ENCODE measurements around the gene CFAP58. TPM values are rescaled to one million over a fixed set of nuclear protein-coding genes. Genes with fewer than 3 reads are reported as not detected.

Gene CFAP58
- polyA plus RNA-seq, 1 donor: 0.27 TPM

DNA sequence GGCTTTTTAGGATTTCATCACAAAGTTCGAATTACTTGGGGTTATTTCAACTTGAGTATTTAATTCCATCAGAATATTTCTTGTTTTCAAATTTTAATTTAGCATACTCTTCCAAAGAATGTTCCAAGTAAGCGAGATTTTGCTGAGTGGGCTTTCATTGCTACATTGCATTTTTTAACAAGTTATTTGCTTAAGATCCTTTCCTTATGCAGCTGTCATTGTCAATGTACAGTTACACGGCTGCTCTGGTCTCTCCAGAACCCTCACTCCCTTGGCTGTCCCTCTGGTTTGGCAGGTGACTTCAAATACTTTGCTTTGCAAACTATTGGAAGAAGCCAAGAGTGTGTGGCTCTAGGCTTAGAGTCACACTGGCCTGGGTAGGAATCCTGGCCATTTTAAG is 80.0 kb downstream of the CFAP58 start:
- DNase-seq: no peak
- WGBS (ENCODE audit: insufficient coverage, low lambda C conversion rate): 92% methylated on average over 2 of the region's 3 CpGs
- no peak overlapping the region for H3K4me3 ChIP-seq (ENCODE audit: low read length)

GRCh38 chr10:104434601-104435000 is 81.0 kb downstream of the CFAP58 start:
- H3K4me1 ChIP-seq (ENCODE audit: control insufficient read depth, insufficient read depth, low read length): no peaks in the 10 kb centered on the region
- no peak for DNase-seq
- WGBS (ENCODE audit: insufficient coverage, low lambda C conversion rate): no CpG with 5 or more reads among the region's 1 CpG
- no peak overlapping the region for H3K4me3 ChIP-seq (ENCODE audit: low read length)
- no peaks in the 10 kb centered on the region for H3K27me3 ChIP-seq (ENCODE audit: control insufficient read depth, insufficient read depth, low read length)
- H3K27ac ChIP-seq (ENCODE audit: low read length): no peak overlapping the region
- no peaks in the 10 kb centered on the region for H3K36me3 ChIP-seq (ENCODE audit: control insufficient read depth, insufficient read depth, low read length)
- H3K9me3 ChIP-seq (ENCODE audit: control insufficient read depth, low read depth, low read length): no peaks in the 10 kb centered on the region

More for the DNA sequence above, 80.0 kb downstream of the CFAP58 start:
- Histone ChIP-seq H3K9me3 (ENCODE audit: control insufficient read depth, low read depth, low read length) (no peaks in the 10 kb centered on the region), H3K27me3 (ENCODE audit: control insufficient read depth, insufficient read depth, low read length) (no peaks in the 10 kb centered on the region), H3K4me1 (ENCODE audit: control insufficient read depth, insufficient read depth, low read length) (no peaks in the 10 kb centered on the region), H3K27ac (ENCODE audit: low read length) (no peak overlapping the region), H3K36me3 (ENCODE audit: control insufficient read depth, insufficient read depth, low read length) (no peaks in the 10 kb centered on the region)

DNA sequence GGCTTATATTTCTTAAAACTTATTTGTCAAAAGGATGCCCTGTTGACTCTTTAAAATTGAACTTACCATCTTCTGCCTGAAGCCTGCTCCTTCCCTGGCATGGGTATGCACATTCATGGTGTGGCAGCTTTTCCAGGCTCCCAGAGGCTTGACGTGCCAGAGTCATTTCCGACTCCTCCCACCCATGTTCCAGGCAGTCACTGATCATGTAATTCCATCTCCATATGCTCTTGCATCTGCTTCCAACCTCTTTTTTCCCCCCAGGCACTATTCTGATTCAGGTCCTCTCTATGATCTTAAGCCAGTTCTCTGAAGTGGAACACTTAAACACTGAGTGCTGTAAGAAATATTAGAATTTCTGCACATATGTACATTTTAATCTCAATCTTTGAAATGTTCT is 82.2 kb downstream of the CFAP58 start:
- no peaks in the 10 kb centered on the region for H3K36me3 ChIP-seq (ENCODE audit: control insufficient read depth, insufficient read depth, low read length)
- H3K27me3 ChIP-seq (ENCODE audit: control insufficient read depth, insufficient read depth, low read length): no peaks in the 10 kb centered on the region
- DNase-seq: no peak
- H3K9me3 ChIP-seq (ENCODE audit: control insufficient read depth, low read depth, low read length): no peaks in the 10 kb centered on the region
- no peaks in the 10 kb centered on the region for H3K4me1 ChIP-seq (ENCODE audit: control insufficient read depth, insufficient read depth, low read length)
- no peak overlapping the region for H3K4me3 ChIP-seq (ENCODE audit: low read length)
- no peak overlapping the region for H3K27ac ChIP-seq (ENCODE audit: low read length)
- WGBS (ENCODE audit: insufficient coverage, low lambda C conversion rate): no CpG with 5 or more reads among the region's 2 CpGs

- Histone ChIP-seq H3K36me3 (ENCODE audit: control insufficient read depth, insufficient read depth, low read length) (no peaks in the 10 kb centered on the region), H3K9me3 (ENCODE audit: control insufficient read depth, low read depth, low read length) (no peaks in the 10 kb centered on the region), H3K4me3 (ENCODE audit: low read length) (no peak overlapping the region), H3K27me3 (ENCODE audit: control insufficient read depth, insufficient read depth, low read length) (no peaks in the 10 kb centered on the region), H3K27ac (ENCODE audit: low read length) (no peak overlapping the region), H3K4me1 (ENCODE audit: control insufficient read depth, insufficient read depth, low read length) (no peaks in the 10 kb centered on the region)
- 60% methylated on average over 1 of the region's 2 CpGs for WGBS (ENCODE audit: insufficient coverage, low lambda C conversion rate)
- DNase-seq: no peak
These were observed 83.6 kb downstream of the CFAP58 start for GRCh38 chr10:104437226-104437625.

DNA sequence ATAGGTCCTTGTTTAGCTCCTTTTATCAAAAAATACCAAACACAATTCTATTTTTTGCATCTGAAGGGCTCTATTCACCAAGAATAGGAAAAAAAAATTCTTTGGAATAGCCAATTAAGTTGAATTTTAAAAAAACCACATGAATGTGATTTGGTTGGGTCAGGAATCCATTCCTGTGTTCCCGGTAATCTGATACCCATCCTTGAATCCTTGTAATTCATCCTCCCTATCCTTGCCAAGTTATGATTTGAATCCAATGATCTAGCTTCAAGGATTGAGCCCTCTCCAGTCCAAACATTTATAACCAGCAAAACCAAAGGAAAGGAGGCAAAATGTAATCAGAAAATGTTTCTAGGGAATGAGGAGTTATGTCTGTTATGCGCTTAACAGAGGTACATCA is 86.6 kb downstream of the CFAP58 start:
- no peaks in the 10 kb centered on the region for H3K4me1 ChIP-seq (ENCODE audit: control insufficient read depth, insufficient read depth, low read length)
- DNase-seq: no peak
- H3K27me3 ChIP-seq (ENCODE audit: control insufficient read depth, insufficient read depth, low read length): no peaks in the 10 kb centered on the region
- no peaks in the 10 kb centered on the region for H3K9me3 ChIP-seq (ENCODE audit: control insufficient read depth, low read depth, low read length)
- no peak overlapping the region for H3K27ac ChIP-seq (ENCODE audit: low read length)
- H3K4me3 ChIP-seq (ENCODE audit: low read length): no peak overlapping the region
- 93% methylated on average over 2 of the region's 2 CpGs for WGBS (ENCODE audit: insufficient coverage, low lambda C conversion rate)
- H3K36me3 ChIP-seq (ENCODE audit: control insufficient read depth, insufficient read depth, low read length): no peaks in the 10 kb centered on the region

DNA sequence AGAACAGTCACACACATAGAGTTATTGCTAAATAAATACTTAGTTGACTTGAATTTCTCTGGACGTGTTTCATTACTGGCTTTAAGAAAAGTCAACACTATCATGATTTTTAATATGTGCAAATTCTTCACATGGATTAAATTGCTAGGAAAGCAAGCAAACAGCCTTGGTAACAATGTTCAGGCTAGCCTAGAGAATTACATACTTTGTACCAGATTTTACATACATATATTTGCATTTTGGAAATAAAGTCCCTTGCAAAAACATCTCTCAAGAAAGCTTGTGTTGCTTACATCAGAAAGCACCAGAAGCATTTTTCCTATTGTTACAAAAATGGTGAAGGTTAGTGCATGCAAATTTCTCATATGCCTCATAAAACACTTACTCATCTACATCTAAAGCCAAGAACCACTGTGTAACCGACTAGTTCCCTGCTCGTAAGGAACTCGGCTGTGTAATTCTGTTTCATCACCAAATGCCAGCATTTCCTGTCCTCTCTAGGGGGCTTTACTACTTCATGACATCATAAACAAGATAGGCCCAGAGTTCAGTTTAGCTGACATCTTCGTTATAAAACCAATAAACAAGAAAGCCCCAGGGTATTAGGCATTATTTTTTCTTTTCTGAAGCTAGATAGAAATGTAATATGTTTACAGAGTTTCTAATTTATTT is 87.8 kb downstream of the CFAP58 start:
- no peaks in the 10 kb centered on the region for H3K4me1 ChIP-seq (ENCODE audit: control insufficient read depth, insufficient read depth, low read length)
- no peaks in the 10 kb centered on the region for H3K9me3 ChIP-seq (ENCODE audit: control insufficient read depth, low read depth, low read length)
- no peaks in the 10 kb centered on the region for H3K36me3 ChIP-seq (ENCODE audit: control insufficient read depth, insufficient read depth, low read length)
- 80% methylated on average over 1 of the region's 5 CpGs for WGBS (ENCODE audit: insufficient coverage, low lambda C conversion rate)
- DNase-seq: no peak
- H3K27ac ChIP-seq (ENCODE audit: low read length): no peak overlapping the region
- H3K27me3 ChIP-seq (ENCODE audit: control insufficient read depth, insufficient read depth, low read length): no peaks in the 10 kb centered on the region
- no peak overlapping the region for H3K4me3 ChIP-seq (ENCODE audit: low read length)

DNA sequence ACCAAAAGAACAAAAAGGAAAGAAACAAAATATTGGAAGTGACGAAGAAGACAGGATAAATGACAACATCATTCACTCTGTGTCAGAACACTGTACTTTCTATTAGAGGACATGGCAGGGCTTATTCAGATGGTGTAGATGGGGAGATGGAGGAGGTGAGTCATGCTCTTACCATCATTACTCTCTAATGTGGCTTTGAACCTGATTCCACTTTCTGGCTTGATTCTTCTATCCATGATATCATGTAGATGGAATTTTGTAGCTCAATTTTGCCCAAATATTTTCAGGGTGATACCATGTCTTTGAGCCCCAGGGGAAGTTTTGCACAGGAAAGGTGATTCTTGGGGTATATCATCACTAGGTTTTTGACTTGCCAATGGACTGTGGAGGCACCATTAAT is 91.7 kb downstream of the CFAP58 start:
- no peak for DNase-seq
- no peak overlapping the region for H3K4me3 ChIP-seq (ENCODE audit: low read length)
- no peak overlapping the region for H3K27ac ChIP-seq (ENCODE audit: low read length)
- no peaks in the 10 kb centered on the region for H3K4me1 ChIP-seq (ENCODE audit: control insufficient read depth, insufficient read depth, low read length)
- no peaks in the 10 kb centered on the region for H3K9me3 ChIP-seq (ENCODE audit: control insufficient read depth, low read depth, low read length)
- WGBS (ENCODE audit: insufficient coverage, low lambda C conversion rate): no CpG with 5 or more reads among the region's 1 CpG
- no peaks in the 10 kb centered on the region for H3K36me3 ChIP-seq (ENCODE audit: control insufficient read depth, insufficient read depth, low read length)
- H3K27me3 ChIP-seq (ENCODE audit: control insufficient read depth, insufficient read depth, low read length): no peaks in the 10 kb centered on the region

DNA sequence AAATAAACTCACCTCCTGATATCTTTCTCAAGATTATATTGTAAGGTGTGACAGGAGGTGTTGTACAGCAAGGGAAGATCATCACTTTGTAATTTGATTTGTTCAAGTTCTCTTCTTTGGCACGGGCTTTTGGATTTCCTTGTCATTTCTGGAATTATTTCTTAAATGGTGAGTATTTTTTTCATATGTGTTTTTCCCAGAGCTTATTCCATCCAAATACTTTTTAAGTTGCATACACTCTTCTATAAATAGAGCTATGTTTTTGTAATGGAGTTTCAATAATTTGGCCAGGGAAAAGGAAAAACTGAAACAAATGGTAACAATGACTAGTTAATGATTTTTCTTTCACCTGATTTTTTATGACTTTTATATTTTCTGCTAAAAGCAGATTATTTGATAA is 92.5 kb downstream of the CFAP58 start:
- Histone ChIP-seq H3K27me3 (ENCODE audit: control insufficient read depth, insufficient read depth, low read length) (no peaks in the 10 kb centered on the region), H3K4me1 (ENCODE audit: control insufficient read depth, insufficient read depth, low read length) (no peaks in the 10 kb centered on the region), H3K4me3 (ENCODE audit: low read length) (no peak overlapping the region), H3K36me3 (ENCODE audit: control insufficient read depth, insufficient read depth, low read length) (no peaks in the 10 kb centered on the region), H3K9me3 (ENCODE audit: control insufficient read depth, low read depth, low read length) (no peaks in the 10 kb centered on the region), H3K27ac (ENCODE audit: low read length) (no peak overlapping the region)
- 60% methylated on average over 1 of the region's 1 CpG for WGBS (ENCODE audit: insufficient coverage, low lambda C conversion rate)
- DNase-seq: no peak

- H3K9me3 ChIP-seq (ENCODE audit: control insufficient read depth, low read depth, low read length): no peaks in the 10 kb centered on the region
These were observed 93.7 kb downstream of the CFAP58 start for GRCh38 chr10:104447331-104447730.

DNA sequence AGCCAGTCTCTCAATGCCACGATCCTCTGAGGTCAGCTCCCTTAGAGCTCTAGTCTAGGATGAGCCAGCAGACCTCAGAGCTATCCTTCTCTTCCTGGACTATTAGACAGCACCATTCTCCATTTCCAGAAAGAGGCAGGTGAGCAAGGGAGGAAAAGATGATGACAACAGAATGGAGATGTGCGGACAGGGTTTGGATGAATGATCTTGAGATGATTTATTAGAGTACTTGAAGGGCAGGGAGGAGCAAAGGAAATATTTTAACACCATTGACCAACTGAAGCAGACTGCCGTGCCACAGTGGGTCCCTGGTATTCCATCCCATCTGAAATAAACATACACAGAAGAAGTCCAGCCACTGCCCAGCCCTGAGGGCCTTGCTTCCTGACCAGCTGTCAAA is 94.3 kb downstream of the CFAP58 start:
- WGBS (ENCODE audit: insufficient coverage, low lambda C conversion rate): 80% methylated on average over 1 of the region's 3 CpGs

More at GRCh38 chr10:104447331-104447730, 93.7 kb downstream of the CFAP58 start:
- no peak for DNase-seq
- Histone ChIP-seq H3K27me3 (ENCODE audit: control insufficient read depth, insufficient read depth, low read length) (no peaks in the 10 kb centered on the region), H3K27ac (ENCODE audit: low read length) (no peak overlapping the region), H3K36me3 (ENCODE audit: control insufficient read depth, insufficient read depth, low read length) (no peaks in the 10 kb centered on the region), H3K4me1 (ENCODE audit: control insufficient read depth, insufficient read depth, low read length) (no peaks in the 10 kb centered on the region), H3K4me3 (ENCODE audit: low read length) (no peak overlapping the region)
- WGBS (ENCODE audit: insufficient coverage, low lambda C conversion rate): no CpG with 5 or more reads among the region's 1 CpG

DNA sequence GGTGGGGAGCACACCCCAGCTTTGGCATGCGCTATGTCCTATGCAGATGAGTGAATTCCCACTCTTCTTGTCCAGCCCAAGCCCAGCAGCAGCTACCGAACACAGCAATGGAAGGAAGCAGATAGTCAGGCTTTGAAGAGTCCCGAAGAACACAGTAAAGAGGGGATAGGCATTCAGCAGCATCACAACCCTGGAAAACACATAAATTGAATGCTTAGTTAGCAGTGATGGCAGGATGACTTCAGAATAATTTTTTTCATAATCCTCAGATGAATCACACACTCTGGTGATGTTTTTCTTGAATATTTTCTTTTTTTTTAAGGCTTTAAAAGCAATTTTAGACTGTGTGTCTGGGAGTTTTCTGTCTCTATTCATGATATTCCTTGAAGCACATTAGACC is 95.8 kb downstream of the CFAP58 start:
- WGBS (ENCODE audit: insufficient coverage, low lambda C conversion rate): no CpG with 5 or more reads among the region's 3 CpGs
- H3K9me3 ChIP-seq (ENCODE audit: control insufficient read depth, low read depth, low read length): no peaks in the 10 kb centered on the region
- H3K4me3 ChIP-seq (ENCODE audit: low read length): no peak overlapping the region
- no peak for DNase-seq
- H3K27me3 ChIP-seq (ENCODE audit: control insufficient read depth, insufficient read depth, low read length): no peaks in the 10 kb centered on the region
- no peaks in the 10 kb centered on the region for H3K36me3 ChIP-seq (ENCODE audit: control insufficient read depth, insufficient read depth, low read length)
- no peaks in the 10 kb centered on the region for H3K4me1 ChIP-seq (ENCODE audit: control insufficient read depth, insufficient read depth, low read length)
- H3K27ac ChIP-seq (ENCODE audit: low read length): no peak overlapping the region

More for the DNA sequence above, 94.3 kb downstream of the CFAP58 start:
- no peaks in the 10 kb centered on the region for H3K9me3 ChIP-seq (ENCODE audit: control insufficient read depth, low read depth, low read length)
- no peaks in the 10 kb centered on the region for H3K27me3 ChIP-seq (ENCODE audit: control insufficient read depth, insufficient read depth, low read length)
- H3K4me3 ChIP-seq (ENCODE audit: low read length): no peak overlapping the region
- no peaks in the 10 kb centered on the region for H3K36me3 ChIP-seq (ENCODE audit: control insufficient read depth, insufficient read depth, low read length)
- no peak for DNase-seq
- no peaks in the 10 kb centered on the region for H3K4me1 ChIP-seq (ENCODE audit: control insufficient read depth, insufficient read depth, low read length)
- H3K27ac ChIP-seq (ENCODE audit: low read length): no peak overlapping the region

All from large intestine (tissue), 3 donors.